LNCaP clone FGC (cell line): ENCODE results near the gene ARPC1B.
"Not testable (repeated sequence)": the region's sequence is repeated elsewhere in the genome, so short reads cannot be mapped to it uniquely, and the experiment has no call there.

ENCODE experiments used
- DNase-seq: peaks from one replicate; pipeline ENCODE4 v3.0.0-alpha.2; 2011; ENCODE audit warnings: low read depth
- H3K4me3 ChIP-seq: 2 replicates; pipeline ENCODE4 v1.5.1; 2011; ENCODE audit warnings: mild to moderate bottlenecking, low read depth, low read length, control low read depth
- TF ChIP-seq, protein P1 (sequence below): IDR thresholded peaks from 2 replicates; pipeline ENCODE4 v1.5.1; 2012; ENCODE audit warnings: mild to moderate bottlenecking; ENCODE audit not compliant: control insufficient read depth, insufficient read depth; ENCODE audit errors: extremely low read depth

Gene ARPC1B

DNA sequence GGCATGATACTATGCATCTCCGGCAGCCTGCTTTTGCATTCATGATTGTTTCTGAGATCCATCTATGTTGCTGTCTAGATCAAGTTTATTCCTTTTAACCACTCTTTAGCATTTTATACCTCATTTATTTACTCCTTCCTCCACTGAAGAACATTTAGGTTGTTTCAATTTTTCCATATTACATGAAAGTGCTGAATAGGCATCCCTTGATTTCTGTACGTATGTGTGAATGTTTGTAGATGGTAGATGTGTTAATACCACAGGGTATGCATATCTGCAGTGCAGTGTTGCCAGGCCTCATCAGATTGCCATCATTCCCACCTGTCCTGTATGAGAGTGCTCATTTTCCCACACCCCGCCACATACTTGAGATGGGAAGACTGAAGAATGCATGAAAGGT is 34.9 kb upstream of the ARPC1B start:
- TF ChIP-seq, protein P1, sequence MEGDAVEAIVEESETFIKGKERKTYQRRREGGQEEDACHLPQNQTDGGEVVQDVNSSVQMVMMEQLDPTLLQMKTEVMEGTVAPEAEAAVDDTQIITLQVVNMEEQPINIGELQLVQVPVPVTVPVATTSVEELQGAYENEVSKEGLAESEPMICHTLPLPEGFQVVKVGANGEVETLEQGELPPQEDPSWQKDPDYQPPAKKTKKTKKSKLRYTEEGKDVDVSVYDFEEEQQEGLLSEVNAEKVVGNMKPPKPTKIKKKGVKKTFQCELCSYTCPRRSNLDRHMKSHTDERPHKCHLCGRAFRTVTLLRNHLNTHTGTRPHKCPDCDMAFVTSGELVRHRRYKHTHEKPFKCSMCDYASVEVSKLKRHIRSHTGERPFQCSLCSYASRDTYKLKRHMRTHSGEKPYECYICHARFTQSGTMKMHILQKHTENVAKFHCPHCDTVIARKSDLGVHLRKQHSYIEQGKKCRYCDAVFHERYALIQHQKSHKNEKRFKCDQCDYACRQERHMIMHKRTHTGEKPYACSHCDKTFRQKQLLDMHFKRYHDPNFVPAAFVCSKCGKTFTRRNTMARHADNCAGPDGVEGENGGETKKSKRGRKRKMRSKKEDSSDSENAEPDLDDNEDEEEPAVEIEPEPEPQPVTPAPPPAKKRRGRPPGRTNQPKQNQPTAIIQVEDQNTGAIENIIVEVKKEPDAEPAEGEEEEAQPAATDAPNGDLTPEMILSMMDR: no peak
- H3K4me3 ChIP-seq: no peak overlapping the region
- no peak for DNase-seq

DNA sequence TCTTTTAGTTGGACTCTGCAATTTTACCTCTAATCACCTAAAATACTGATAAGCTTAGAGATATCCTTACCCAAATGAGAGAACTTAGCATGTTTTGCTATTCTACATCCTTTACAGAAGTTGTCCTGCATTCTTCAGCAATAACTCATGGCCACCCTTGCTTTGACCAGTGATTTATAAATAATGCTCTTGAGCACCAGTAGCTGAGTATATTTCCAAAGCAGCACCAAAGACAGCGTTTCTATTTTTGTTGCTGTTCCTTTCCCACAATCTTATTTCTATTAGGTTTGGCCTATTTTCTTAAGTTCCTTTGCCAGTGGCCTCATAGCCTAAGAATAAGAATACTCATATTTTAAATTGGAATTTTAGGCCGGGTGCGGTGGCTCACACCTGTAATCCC is 33.9 kb upstream of the ARPC1B start:
- TF ChIP-seq, protein P1: no peak
- DNase-seq: no peak
- H3K4me3 ChIP-seq: no peak overlapping the region

DNA sequence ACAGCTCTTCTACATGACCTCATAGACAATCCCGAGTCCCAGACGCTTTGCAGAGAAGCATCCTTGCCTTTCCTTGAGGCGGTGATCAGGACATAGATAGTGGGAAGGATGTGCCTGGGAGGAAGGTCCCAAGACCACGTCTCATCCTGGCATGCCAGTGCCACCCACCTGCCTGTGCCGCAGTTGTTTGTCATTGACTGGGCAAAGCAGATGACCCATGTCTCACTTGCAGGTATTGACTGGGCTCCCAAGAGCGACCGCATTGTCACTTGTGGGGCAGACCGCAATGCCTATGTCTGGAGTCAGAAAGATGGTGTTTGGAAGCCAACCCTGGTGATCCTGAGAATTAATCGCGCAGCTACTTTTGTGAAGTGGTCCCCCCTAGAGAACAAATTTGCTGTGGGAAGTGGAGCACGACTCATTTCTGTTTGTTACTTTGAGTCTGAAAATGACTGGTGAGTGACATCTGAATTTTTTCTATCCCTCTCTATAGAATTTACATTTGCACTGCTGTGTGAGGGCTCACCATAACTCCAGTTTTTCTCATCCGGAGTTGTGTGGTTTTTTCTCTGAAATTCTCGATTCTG is 30.4 kb upstream of the ARPC1B start:
- no peak for DNase-seq
- H3K4me3 ChIP-seq: no peak overlapping the region
- TF ChIP-seq, protein P1: no peak

DNA sequence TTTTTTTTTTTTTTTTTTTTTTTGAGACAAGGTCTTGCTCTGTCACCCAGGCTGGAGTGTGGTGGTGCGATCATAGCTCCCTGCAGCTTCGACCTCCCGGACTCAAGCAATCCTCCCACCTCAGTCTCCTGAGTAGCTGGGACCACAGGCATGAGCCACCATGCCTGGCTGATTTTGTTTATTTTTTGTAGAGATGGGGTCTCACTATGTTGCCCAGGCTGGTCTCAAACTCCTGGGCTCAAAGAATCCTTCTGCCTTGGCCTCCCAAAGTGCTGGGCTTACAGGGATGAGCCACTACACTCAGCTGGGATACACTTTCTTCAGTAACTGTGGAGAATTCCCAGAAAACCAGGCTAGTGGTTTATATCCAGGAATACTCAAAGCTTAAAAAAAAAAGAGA is 23.9 kb upstream of the ARPC1B start:
- H3K4me3 ChIP-seq, DNase-seq: not testable (repeated sequence)

DNA sequence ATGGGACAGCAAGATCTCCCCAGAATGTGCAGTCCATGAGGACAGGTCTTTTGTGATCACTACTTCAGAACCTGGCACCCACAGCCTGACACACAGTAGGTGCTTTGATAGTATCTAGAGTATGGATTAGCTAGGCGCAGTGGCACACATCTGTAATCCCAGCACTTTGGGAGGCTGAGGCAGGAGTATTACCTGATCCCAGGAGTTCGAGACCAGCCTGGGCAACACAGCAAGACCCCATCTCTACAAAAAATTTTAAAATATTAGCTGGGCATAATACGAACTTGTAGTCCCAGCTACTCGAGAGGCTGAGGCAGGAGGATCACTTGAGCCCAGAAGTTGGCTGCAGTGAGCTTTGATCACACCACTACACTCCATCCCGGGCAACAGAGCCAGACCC is 22.3 kb upstream of the ARPC1B start:
- H3K4me3 ChIP-seq: no peak overlapping the region
- DNase-seq: no peak
- TF ChIP-seq, protein P1: no peak

GRCh38 chr7:99355098-99355497 is 19.4 kb upstream of the ARPC1B start:
- H3K4me3 ChIP-seq: no peak overlapping the region
- TF ChIP-seq, protein P1: no peak
- DNase-seq: no peak

DNA sequence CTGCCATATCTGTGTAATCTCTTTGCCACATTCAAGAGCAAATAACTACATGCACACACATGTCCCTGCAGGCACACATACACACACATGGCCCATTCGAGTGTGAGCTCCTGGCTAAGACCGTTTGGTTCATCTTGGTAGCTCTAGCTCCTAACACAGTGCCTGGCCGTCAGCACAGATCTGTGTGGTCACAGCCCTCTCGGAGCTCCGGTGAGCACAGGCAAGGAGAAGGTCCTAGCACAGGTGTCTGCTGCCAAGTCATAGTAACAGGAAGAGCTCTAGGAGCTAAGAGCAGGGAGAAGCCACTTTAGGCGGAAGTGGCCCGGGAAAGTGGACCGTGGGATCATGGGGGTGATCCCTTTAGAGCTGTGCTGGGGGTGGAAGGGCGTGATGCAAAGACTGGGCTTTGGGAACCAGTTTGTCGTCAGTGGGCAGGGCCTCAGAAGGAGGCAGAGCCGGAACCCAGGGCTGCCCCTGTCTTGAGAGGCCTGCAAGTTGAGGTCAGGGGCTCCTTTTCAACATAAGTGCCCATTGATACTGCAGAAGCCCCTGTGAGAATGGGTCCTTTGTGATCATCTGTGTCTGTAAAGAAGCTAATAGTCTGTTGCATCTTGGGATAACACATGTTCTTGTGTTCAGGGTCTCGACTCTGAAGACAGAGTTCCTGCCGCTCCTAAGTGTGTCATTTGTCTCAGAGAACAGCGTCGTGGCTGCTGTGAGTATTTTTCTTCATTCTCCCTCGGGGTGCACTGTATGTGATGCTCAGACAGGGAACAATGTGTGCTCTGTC is 16.6 kb upstream of the ARPC1B start:
- TF ChIP-seq, protein P1: no peak
- no peak overlapping the region for H3K4me3 ChIP-seq
- no peak for DNase-seq

GRCh38 chr7:99358521-99358920 is 16.0 kb upstream of the ARPC1B start:
- H3K4me3 ChIP-seq, DNase-seq: not testable (repeated sequence)
